Measurements from ENCODE around the gene CDPF1.
"Not testable (repeated sequence)": the region's sequence is repeated elsewhere in the genome, so short reads cannot be mapped to it uniquely, and the experiment has no call there.

CDPF1 gene

GRCh38 chr22:46224044-46224897 is 25.8 kb downstream of the CDPF1 start:
- DNase-seq: no peak

- no peak for DNase-seq
These were observed 29.2 kb downstream of the CDPF1 start for GRCh38 chr22:46220921-46221320.

- DNase-seq: no peak
These were observed 30.5 kb downstream of the CDPF1 start for GRCh38 chr22:46219636-46220035.

GRCh38 chr22:46214616-46215015 is 35.5 kb downstream of the CDPF1 start:
- DNase-seq: no peak

GRCh38 chr22:46214149-46214548 is 35.9 kb downstream of the CDPF1 start:
- no peak for DNase-seq

- DNase-seq: no peak
These were observed 37.0 kb downstream of the CDPF1 start for GRCh38 chr22:46213052-46213451.

GRCh38 chr22:46212195-46212594 is 37.9 kb downstream of the CDPF1 start:
- DNase-seq: no peak

GRCh38 chr22:46209262-46209661 is 40.8 kb downstream of the CDPF1 start:
- no peak for DNase-seq

GRCh38 chr22:46203601-46203980 is 46.5 kb downstream of the CDPF1 start:
- no peak for DNase-seq

GRCh38 chr22:46202897-46203600 is 47.0 kb downstream of the CDPF1 start:
- no peak for DNase-seq

GRCh38 chr22:46201059-46201757 is 48.9 kb downstream of the CDPF1 start:
- DNase-seq: no peak

- not testable (repeated sequence) for DNase-seq
These were observed 51.3 kb downstream of the CDPF1 start for GRCh38 chr22:46198806-46199205.

GRCh38 chr22:46198274-46198673 is 51.8 kb downstream of the CDPF1 start:
- no peak for DNase-seq

GRCh38 chr22:46196278-46196677 is 53.8 kb downstream of the CDPF1 start:
- DNase-seq: no peak

- no peak for DNase-seq
These were observed 54.5 kb downstream of the CDPF1 start for GRCh38 chr22:46195487-46196165.
